ENCODE measurements around the gene MRPL19. TPM values are rescaled to one million over a fixed set of nuclear protein-coding genes. Genes with fewer than 3 reads are reported as not detected.

Gene MRPL19
- total RNA-seq, 2 donors from 2014 or later, result 13.5 to 22.1 TPM

DNA sequence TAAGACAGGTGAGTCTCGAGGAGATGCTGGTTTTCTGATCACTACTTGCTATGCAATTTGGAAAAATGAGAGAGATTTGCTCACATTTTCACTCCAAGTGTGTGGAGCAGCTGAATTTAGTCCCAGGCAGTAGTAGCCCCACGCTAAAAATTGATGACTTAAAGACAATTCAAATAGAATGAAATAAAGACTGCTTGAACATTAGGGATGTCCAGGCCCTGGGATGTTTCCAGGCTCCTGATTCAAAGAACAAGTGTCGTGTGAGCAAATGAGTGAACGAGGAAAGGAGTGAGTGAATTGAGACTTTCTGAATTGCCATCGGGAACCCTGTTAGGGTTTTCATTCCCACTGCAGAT, 37.3 kb upstream of the MRPL19 start:
- TF ChIP-seq, protein P1, sequence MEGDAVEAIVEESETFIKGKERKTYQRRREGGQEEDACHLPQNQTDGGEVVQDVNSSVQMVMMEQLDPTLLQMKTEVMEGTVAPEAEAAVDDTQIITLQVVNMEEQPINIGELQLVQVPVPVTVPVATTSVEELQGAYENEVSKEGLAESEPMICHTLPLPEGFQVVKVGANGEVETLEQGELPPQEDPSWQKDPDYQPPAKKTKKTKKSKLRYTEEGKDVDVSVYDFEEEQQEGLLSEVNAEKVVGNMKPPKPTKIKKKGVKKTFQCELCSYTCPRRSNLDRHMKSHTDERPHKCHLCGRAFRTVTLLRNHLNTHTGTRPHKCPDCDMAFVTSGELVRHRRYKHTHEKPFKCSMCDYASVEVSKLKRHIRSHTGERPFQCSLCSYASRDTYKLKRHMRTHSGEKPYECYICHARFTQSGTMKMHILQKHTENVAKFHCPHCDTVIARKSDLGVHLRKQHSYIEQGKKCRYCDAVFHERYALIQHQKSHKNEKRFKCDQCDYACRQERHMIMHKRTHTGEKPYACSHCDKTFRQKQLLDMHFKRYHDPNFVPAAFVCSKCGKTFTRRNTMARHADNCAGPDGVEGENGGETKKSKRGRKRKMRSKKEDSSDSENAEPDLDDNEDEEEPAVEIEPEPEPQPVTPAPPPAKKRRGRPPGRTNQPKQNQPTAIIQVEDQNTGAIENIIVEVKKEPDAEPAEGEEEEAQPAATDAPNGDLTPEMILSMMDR (IDR thresholded peaks at IDR 0.05), result no peak
- no peak for TF ChIP-seq POLR2A (IDR thresholded peaks at IDR 0.05)
- no peak overlapping the region for H3K27ac ChIP-seq
- H3K36me3 ChIP-seq (replicated peaks in 1 of 2; ENCODE audit: insufficient read depth in 1 of 2, low read depth in 2 of 2), result no peaks in the 10 kb centered on the region
- no peaks in the 10 kb centered on the region for H3K27me3 ChIP-seq
- intact Hi-C loops (cut with DNase I), result loop anchor here (5.0 kb wide), 1 partner anchor 47 kb away; the partner anchor contains the start of gene EVA1A
- no peak for ATAC-seq
- 25 to 27% methylated on average over 5 of the region's 5 CpGs for WGBS, 2 donors
- H3K4me1 ChIP-seq, result peaks cover 16% of the 10 kb centered on the region
- no peak for DNase-seq
- no peak overlapping the region for H3K4me3 ChIP-seq
- no peaks in the 10 kb centered on the region for H3K9me3 ChIP-seq

- H3K27ac ChIP-seq, result no peak overlapping the region
- intact Hi-C loops (cut with DNase I), result loop anchor here (5.0 kb wide), 2 partner anchors 48 to 143 kb away; partner anchors contain the start of gene EVA1A
Measured at GRCh38 chr2:75609937-75610508, 36.6 kb upstream of the MRPL19 start.

DNA sequence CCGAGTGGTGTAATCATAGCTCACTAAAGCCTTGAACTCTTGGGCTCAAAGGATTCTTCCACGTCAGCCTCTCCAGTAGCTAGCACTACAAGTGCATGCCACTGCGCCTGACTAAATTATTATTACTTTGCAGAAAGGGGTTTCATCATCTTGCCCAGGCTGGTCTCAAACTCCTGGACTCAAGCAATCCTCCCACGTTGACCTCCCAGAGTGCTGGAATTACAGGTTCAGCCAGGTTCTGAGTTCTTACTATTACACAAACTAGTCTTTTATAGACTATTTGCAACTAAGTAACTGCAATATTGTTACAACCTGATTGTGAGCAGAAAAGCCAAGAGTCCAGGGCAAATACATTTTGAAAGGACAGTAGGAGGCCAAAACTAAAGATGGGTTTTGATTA, 35.9 kb upstream of the MRPL19 start:
- intact Hi-C loops (cut with DNase I), result loop anchor here (5.0 kb wide), 1 partner anchor 143 kb away; no protein-coding TSS in a partner anchor
- no peaks in the 10 kb centered on the region for H3K9me3 ChIP-seq
- H3K27me3 ChIP-seq, result no peaks in the 10 kb centered on the region
- no peaks in the 10 kb centered on the region for H3K36me3 ChIP-seq (replicated peaks in 1 of 2; ENCODE audit: insufficient read depth in 1 of 2, low read depth in 2 of 2)
- ATAC-seq (no peak), DNase-seq (no peak)
- H3K4me1 ChIP-seq, result peaks cover 20% of the 10 kb centered on the region
- WGBS, 2 donors, result 61 to 71% methylated on average over 4 of the region's 4 CpGs
- no peak overlapping the region for H3K4me3 ChIP-seq
- no peak for TF ChIP-seq POLR2A (IDR thresholded peaks at IDR 0.05)
- TF ChIP-seq, protein P1 (IDR thresholded peaks at IDR 0.05), result no peak
- H3K27ac ChIP-seq, result no peak overlapping the region

More at GRCh38 chr2:75609937-75610508, 36.6 kb upstream of the MRPL19 start:
- no peak for DNase-seq
- WGBS, 2 donors, result 59 to 65% methylated on average over 7 of the region's 7 CpGs
- Histone ChIP-seq H3K9me3 (no peaks in the 10 kb centered on the region), H3K4me3 (no peak overlapping the region), H3K27me3 (no peaks in the 10 kb centered on the region), H3K4me1 (peaks cover 20% of the 10 kb centered on the region), H3K36me3 (replicated peaks in 1 of 2; ENCODE audit: insufficient read depth in 1 of 2, low read depth in 2 of 2) (no peaks in the 10 kb centered on the region)
- TF ChIP-seq, protein P1 (IDR thresholded peaks at IDR 0.05), result no peak
- no peak for TF ChIP-seq POLR2A (IDR thresholded peaks at IDR 0.05)
- no peak for ATAC-seq

DNA sequence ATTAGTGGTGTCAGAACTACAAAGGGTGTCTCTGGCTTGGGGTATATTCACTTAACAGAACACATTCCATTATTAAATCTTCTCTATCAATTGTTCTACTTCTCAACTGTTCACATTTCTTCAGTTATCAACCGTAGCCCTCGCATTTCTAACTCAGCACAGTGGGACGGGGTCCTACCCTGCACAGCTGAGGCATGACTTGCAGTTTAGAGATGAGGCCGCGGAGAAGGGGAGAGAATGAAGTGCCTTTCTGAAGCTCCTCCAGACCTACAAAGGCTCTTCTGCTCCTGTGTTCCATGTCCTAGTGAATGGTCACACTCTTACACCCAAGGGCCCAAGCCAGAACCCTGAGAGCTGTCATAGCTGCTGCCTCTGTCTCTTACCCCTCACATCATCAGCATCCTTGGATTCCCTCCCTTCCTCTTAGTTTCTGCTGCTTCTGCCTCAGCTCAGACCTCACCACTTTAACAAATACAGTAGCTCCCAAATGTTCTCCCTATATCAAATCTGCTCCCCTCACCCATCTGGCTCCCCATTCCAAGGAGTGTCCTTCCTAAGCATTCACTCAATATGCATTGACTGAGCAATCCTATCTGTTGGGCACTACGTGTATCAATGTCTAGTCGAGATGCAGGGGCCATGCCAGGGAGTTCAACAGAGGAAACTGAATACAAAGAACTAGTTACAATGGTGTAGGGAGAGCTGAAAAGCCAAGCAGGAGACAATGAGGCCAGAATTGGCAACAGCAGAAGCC, 34.3 kb upstream of the MRPL19 start:
- peaks cover 11% of the 10 kb centered on the region for H3K4me1 ChIP-seq
- no peaks in the 10 kb centered on the region for H3K36me3 ChIP-seq (replicated peaks in 1 of 2; ENCODE audit: insufficient read depth in 1 of 2, low read depth in 2 of 2)
- 70 to 76% methylated on average over 7 of the region's 7 CpGs for WGBS, 2 donors
- H3K27me3 ChIP-seq, result no peaks in the 10 kb centered on the region
- ATAC-seq, result no peak
- H3K9me3 ChIP-seq, result no peaks in the 10 kb centered on the region
- no peak overlapping the region for H3K27ac ChIP-seq
- TF ChIP-seq POLR2A (IDR thresholded peaks at IDR 0.05), result no peak
- TF ChIP-seq, protein P1 (IDR thresholded peaks at IDR 0.05), result no peak
- intact Hi-C loops (cut with DNase I), result loop anchor here (5.0 kb wide), 1 partner anchor 145 kb away; no protein-coding TSS in a partner anchor
- no peak for DNase-seq
- no peak overlapping the region for H3K4me3 ChIP-seq
